K562 (cell line): Measurements from ENCODE around the gene CACNA1I. TPM values are rescaled to one million over a fixed set of nuclear protein-coding genes. Genes with fewer than 3 reads are reported as not detected.

Experiments
- CSDE1 ChIP-seq, 2 experiments: fragments of 450-650 bp; IDR thresholded peaks; 2 replicates each; pipeline ENCODE4 v1.6.1; 2016; ENCODE audit warnings: mild to moderate bottlenecking in 1 of 2
- ELF2 ChIP-seq: fragments of 250-450 bp; sonication (Bioruptor Pico); IDR thresholded peaks from 2 replicates; pipeline ENCODE4 v1.5.0; 2021; ENCODE audit warnings: mild to moderate bottlenecking
- ESRRA ChIP-seq: fragments of 450-650 bp; IDR thresholded peaks from 2 replicates; pipeline ENCODE4 v1.6.1; 2014; ENCODE audit warnings: low read depth, mild to moderate bottlenecking, moderate library complexity, borderline replicate concordance
- HLTF ChIP-seq: fragments of 450-650 bp; IDR thresholded peaks from 2 replicates; pipeline ENCODE4 v1.6.1; 2016
- HNRNPLL ChIP-seq: fragments of 200-400 bp; formaldehyde crosslinking; IDR thresholded peaks from 2 replicates; pipeline ENCODE4 v1.6.1; 2017; ENCODE audit warnings: low read length, low read depth, mild to moderate bottlenecking; ENCODE audit not compliant: poor library complexity, severe bottlenecking
- MBD2 ChIP-seq: sonication (generic); IDR thresholded peaks from 2 replicates; pipeline ENCODE4 v1.6.1; 2016; ENCODE audit warnings: low read depth, borderline replicate concordance
- PHB ChIP-seq: fragments of 250-450 bp; sonication (Bioruptor Pico); IDR thresholded peaks from 2 replicates; pipeline ENCODE4 v1.5.0; 2021
- POLR2H ChIP-seq: IDR thresholded peaks from 2 replicates; pipeline ENCODE4 v1.6.1; 2016; ENCODE audit warnings: missing genetic modification characterization, low read depth, mild to moderate bottlenecking, control low read depth, missing compliant biosample characterization, moderate library complexity
- POLR3G ChIP-seq: IDR thresholded peaks from 2 replicates; pipeline ENCODE4 v1.6.1; 2011; ENCODE audit not compliant: insufficient read length, insufficient replicate concordance; ENCODE audit errors: extremely low read depth
- SMARCA4 ChIP-seq: fragments of 450-650 bp; IDR thresholded peaks from 2 replicates; pipeline ENCODE4 v1.6.1; 2016
- ZFP36 ChIP-seq: fragments of 150-350 bp; IDR thresholded peaks from 2 replicates; pipeline ENCODE4 v1.6.1; 2018; ENCODE audit warnings: low read length, low read depth; ENCODE audit not compliant: partially characterized antibody
- ZNF121 ChIP-seq: sonication (generic); formaldehyde crosslinking; conservative IDR thresholded peaks from 2 replicates; pipeline ENCODE4 v1.8.0; 2022; ENCODE audit warnings: missing genetic modification reagents
- ZNF274 ChIP-seq: IDR thresholded peaks from 2 replicates; pipeline ENCODE4 v1.6.1; 2011; ENCODE audit warnings: low read depth, mild to moderate bottlenecking, low read length, moderate library complexity, borderline replicate concordance
- polyA plus RNA-seq, 8 experiments: library from polyadenylated mRNA; depleted of rRNA in 4 of 8; stranded (reverse) in 5 of 8; unstranded in 3 of 8; fragments of >200 nt; fragmentation: Nextera tagmentation in 2 of 8; fragmentation: Illumina TruSeq in 1 of 8; extraction: Ambion mirVana in 2 of 8; extraction: Trizol in 1 of 8; gene quantifications; 2 replicates each; pipeline versions ENCODE4 v1.2.1 to v1.2.3, GENCODE V29; 2011 to 2014; ENCODE audit warnings: inconsistent platforms in 1 of 8, missing spikeins in 1 of 8
- total RNA-seq, 7 experiments: library from RNA; depleted of rRNA in 6 of 7; stranded (reverse); fragments of >200 nt in 6 of 7; fragmentation: Illumina TruSeq in 2 of 7; extraction: Trizol in 2 of 7; gene quantifications; 2 replicates each; pipeline versions ENCODE4 v1.2.1 to v1.2.3, GENCODE V29; 2011 to 2021; ENCODE audit warnings: low replicate concordance in 1 of 7
- TF ChIP-seq, protein P1 (sequence below): sonication (generic); formaldehyde crosslinking; IDR thresholded peaks from 2 replicates; pipeline ENCODE4 v1.8.0; 2022; ENCODE audit warnings: mild to moderate bottlenecking, missing genetic modification reagents, borderline replicate concordance
- TF ChIP-seq, protein P2 (sequence below): fragments of 450-650 bp; IDR thresholded peaks from 2 replicates; pipeline ENCODE4 v1.6.1; 2016
- TF ChIP-seq, protein P3 (sequence below): fragments of 250-450 bp; sonication (Bioruptor Pico); IDR thresholded peaks from 2 replicates; pipeline ENCODE4 v1.5.0; 2020; ENCODE audit warnings: mild to moderate bottlenecking, borderline replicate concordance
- TF ChIP-seq, protein P4 (sequence below): IDR thresholded peaks from 2 replicates; pipeline ENCODE4 v1.6.1; 2011; ENCODE audit not compliant: insufficient read length; ENCODE audit errors: extremely low read depth
- TF ChIP-seq, protein P5 (sequence below), 2 experiments: fragments of 450-650 bp; IDR thresholded peaks; 2 replicates each; pipeline ENCODE4 v1.6.1; 2016
- TF ChIP-seq, protein P6 (sequence below), 2 experiments: fragments of 250-450 bp in 1 of 2; fragments of 450-650 bp in 1 of 2; sonication (Bioruptor Pico) in 1 of 2; IDR thresholded peaks; 2 replicates each; pipeline versions ENCODE4 v1.6.1 to v1.8.0; 2016 to 2021; ENCODE audit warnings: mild to moderate bottlenecking in 2 of 2, moderate library complexity in 2 of 2, missing compliant biosample characterization in 1 of 2, missing genetic modification characterization in 1 of 2

Gene CACNA1I
- total and polyA plus RNA-seq, 9 of the 15 experiments (the other 6 are each of a cell fraction or from before 2014, with no cell fraction given): 0.01 to 0.79 (median 0.32) TPM; not detected in 1

DNA sequence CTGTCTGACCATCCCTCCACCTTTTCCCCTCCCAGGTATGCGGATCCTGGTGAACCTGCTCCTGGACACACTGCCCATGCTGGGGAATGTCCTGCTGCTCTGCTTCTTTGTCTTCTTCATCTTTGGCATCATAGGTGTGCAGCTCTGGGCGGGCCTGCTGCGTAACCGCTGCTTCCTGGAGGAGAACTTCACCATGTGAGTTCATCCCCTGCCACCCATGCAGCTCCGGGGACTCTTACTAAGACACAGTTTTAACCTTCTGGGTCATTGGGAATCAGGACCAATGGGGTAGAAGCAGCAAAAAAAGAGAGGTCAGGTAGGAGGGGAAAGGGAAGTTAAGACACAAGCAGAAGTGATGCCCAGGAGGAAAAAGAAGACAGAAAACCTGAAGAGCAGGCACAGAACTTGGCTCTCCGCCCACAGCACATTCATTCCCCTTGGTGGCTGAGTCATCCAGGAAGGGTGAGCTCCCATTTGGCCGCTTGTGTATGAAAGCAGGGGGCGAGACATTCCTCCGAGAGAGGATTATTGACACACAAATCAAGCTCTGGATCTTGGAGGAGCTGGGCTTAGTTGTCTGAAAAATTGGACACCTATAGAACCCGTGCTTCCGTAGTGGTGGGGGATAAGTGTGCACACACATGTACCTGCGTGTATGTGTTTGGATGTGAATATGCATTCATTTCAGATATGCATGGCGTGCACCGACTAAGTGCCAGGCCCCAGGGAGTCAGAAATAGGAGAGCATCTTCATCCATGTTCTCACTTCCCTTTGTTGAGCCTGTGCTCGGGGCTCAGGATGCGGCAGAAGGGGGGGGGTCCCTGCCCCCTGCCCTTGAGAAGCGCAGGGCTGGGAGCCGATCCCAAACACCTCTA lies 64.2 kb downstream of the CACNA1I start (continued):
- TF ChIP-seq, protein P1, sequence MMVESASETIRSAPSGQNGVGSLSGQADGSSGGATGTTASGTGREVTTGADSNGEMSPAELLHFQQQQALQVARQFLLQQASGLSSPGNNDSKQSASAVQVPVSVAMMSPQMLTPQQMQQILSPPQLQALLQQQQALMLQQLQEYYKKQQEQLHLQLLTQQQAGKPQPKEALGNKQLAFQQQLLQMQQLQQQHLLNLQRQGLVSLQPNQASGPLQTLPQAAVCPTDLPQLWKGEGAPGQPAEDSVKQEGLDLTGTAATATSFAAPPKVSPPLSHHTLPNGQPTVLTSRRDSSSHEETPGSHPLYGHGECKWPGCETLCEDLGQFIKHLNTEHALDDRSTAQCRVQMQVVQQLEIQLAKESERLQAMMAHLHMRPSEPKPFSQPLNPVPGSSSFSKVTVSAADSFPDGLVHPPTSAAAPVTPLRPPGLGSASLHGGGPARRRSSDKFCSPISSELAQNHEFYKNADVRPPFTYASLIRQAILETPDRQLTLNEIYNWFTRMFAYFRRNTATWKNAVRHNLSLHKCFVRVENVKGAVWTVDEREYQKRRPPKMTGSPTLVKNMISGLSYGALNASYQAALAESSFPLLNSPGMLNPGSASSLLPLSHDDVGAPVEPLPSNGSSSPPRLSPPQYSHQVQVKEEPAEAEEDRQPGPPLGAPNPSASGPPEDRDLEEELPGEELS: no peak
- TF ChIP-seq MBD2: no peak
- no peak for TF ChIP-seq CSDE1 (IDR thresholded peaks at IDR 0.05)
- TF ChIP-seq, protein P2, sequence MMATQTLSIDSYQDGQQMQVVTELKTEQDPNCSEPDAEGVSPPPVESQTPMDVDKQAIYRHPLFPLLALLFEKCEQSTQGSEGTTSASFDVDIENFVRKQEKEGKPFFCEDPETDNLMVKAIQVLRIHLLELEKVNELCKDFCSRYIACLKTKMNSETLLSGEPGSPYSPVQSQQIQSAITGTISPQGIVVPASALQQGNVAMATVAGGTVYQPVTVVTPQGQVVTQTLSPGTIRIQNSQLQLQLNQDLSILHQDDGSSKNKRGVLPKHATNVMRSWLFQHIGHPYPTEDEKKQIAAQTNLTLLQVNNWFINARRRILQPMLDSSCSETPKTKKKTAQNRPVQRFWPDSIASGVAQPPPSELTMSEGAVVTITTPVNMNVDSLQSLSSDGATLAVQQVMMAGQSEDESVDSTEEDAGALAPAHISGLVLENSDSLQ: peak; percentile 11; the same call in 1 of the 2 replicates
- TF ChIP-seq SMARCA4: peak; percentile 60
- TF ChIP-seq ZFP36: peak; percentile 74
- TF ChIP-seq, protein P3, sequence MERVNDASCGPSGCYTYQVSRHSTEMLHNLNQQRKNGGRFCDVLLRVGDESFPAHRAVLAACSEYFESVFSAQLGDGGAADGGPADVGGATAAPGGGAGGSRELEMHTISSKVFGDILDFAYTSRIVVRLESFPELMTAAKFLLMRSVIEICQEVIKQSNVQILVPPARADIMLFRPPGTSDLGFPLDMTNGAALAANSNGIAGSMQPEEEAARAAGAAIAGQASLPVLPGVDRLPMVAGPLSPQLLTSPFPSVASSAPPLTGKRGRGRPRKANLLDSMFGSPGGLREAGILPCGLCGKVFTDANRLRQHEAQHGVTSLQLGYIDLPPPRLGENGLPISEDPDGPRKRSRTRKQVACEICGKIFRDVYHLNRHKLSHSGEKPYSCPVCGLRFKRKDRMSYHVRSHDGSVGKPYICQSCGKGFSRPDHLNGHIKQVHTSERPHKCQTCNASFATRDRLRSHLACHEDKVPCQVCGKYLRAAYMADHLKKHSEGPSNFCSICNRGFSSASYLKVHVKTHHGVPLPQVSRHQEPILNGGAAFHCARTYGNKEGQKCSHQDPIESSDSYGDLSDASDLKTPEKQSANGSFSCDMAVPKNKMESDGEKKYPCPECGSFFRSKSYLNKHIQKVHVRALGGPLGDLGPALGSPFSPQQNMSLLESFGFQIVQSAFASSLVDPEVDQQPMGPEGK (CRISPR knock-in tag): no peak
- TF ChIP-seq ZNF274: no peak
- no peak for TF ChIP-seq PHB
- TF ChIP-seq, protein P4, sequence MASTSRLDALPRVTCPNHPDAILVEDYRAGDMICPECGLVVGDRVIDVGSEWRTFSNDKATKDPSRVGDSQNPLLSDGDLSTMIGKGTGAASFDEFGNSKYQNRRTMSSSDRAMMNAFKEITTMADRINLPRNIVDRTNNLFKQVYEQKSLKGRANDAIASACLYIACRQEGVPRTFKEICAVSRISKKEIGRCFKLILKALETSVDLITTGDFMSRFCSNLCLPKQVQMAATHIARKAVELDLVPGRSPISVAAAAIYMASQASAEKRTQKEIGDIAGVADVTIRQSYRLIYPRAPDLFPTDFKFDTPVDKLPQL: no peak
- no peak for TF ChIP-seq HLTF
- TF ChIP-seq, protein P5, sequence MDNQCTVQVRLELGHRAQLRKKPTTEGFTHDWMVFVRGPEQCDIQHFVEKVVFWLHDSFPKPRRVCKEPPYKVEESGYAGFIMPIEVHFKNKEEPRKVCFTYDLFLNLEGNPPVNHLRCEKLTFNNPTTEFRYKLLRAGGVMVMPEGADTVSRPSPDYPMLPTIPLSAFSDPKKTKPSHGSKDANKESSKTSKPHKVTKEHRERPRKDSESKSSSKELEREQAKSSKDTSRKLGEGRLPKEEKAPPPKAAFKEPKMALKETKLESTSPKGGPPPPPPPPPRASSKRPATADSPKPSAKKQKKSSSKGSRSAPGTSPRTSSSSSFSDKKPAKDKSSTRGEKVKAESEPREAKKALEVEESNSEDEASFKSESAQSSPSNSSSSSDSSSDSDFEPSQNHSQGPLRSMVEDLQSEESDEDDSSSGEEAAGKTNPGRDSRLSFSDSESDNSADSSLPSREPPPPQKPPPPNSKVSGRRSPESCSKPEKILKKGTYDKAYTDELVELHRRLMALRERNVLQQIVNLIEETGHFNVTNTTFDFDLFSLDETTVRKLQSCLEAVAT (IDR thresholded peaks at IDR 0.05): no peak
- TF ChIP-seq POLR3G: no peak
- no peak for TF ChIP-seq ESRRA
- TF ChIP-seq ZNF121 (CRISPR knock-in tag): no peak
- no peak for TF ChIP-seq HNRNPLL
- TF ChIP-seq, protein P6, sequence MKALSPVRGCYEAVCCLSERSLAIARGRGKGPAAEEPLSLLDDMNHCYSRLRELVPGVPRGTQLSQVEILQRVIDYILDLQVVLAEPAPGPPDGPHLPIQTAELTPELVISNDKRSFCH (CRISPR knock-in tag; IDR thresholded peaks at IDR 0.05): no peak
- TF ChIP-seq, protein P6 (tag; IDR thresholded peaks at IDR 0.05): no peak
- no peak for TF ChIP-seq POLR2H
- no peak for TF ChIP-seq ELF2 (CRISPR knock-in tag)
